PFSK-1 (cell line): ENCODE data around the gene LBHD2.

Source experiments
- SIN3A ChIP-seq: IDR thresholded peaks from 2 replicates; pipeline ENCODE4 v1.6.1; 2012; ENCODE audit warnings: mild to moderate bottlenecking, low read length, moderate library complexity, borderline replicate concordance; ENCODE audit not compliant: insufficient read depth
- TF ChIP-seq, protein P1 (sequence below), 2 experiments: IDR thresholded peaks; 2 replicates each; pipeline versions ENCODE4 v1.6.1 to v1.8.0; 2011 to 2012; ENCODE audit warnings: low read depth in 2 of 2, low read length in 2 of 2, control low read depth in 1 of 2, inconsistent platforms in 1 of 2, mild to moderate bottlenecking in 1 of 2, moderate library complexity in 1 of 2; ENCODE audit not compliant: insufficient read depth in 1 of 2

DNA sequence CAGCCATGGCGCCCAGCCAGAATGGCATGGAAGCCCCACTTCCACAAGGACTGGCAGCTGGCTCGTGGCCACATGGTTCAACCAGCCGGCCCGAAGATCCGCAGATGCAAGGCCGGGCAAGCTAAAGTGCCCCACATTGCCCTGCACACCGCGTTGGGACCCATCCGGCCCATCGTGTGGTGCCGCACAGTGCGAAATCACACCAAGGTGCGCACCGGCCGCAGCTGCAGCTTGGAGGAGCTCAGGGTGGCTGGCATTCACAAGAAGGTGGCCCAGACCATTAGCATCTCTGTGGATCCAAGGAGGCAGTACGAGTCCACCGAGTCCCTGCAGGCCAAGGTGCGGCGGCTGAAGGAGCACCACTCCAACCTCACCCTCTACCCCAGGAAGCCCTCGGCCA, 42.5 kb upstream of the LBHD2 start:
- TF ChIP-seq, protein P1, sequence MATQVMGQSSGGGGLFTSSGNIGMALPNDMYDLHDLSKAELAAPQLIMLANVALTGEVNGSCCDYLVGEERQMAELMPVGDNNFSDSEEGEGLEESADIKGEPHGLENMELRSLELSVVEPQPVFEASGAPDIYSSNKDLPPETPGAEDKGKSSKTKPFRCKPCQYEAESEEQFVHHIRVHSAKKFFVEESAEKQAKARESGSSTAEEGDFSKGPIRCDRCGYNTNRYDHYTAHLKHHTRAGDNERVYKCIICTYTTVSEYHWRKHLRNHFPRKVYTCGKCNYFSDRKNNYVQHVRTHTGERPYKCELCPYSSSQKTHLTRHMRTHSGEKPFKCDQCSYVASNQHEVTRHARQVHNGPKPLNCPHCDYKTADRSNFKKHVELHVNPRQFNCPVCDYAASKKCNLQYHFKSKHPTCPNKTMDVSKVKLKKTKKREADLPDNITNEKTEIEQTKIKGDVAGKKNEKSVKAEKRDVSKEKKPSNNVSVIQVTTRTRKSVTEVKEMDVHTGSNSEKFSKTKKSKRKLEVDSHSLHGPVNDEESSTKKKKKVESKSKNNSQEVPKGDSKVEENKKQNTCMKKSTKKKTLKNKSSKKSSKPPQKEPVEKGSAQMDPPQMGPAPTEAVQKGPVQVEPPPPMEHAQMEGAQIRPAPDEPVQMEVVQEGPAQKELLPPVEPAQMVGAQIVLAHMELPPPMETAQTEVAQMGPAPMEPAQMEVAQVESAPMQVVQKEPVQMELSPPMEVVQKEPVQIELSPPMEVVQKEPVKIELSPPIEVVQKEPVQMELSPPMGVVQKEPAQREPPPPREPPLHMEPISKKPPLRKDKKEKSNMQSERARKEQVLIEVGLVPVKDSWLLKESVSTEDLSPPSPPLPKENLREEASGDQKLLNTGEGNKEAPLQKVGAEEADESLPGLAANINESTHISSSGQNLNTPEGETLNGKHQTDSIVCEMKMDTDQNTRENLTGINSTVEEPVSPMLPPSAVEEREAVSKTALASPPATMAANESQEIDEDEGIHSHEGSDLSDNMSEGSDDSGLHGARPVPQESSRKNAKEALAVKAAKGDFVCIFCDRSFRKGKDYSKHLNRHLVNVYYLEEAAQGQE (IDR thresholded peaks at IDR 0.05; ENCODE audit: insufficient read depth in 1 of 2, low read depth in 2 of 2, low read length in 2 of 2) = no peak
- no peak for TF ChIP-seq SIN3A
